ENCODE results near the gene CCL16. TPM values are rescaled to one million over a fixed set of nuclear protein-coding genes. Genes with fewer than 3 reads are reported as not detected.

The CCL16 gene
- total and polyA plus RNA-seq, 3 donors from 2014 or later = 0.24 TPM; not detected in 2

GRCh38 chr17:35934760-35935159, 46.5 kb downstream of the CCL16 start:
- H3K27ac ChIP-seq = no peak overlapping the region
- no peaks in the 10 kb centered on the region for H3K36me3 ChIP-seq (ENCODE audit: low read depth, missing control alignments)
- 81 to 84% methylated on average over 10 of the region's 10 CpGs for WGBS, 2 donors
- intact Hi-C loops (cut with DNase I; ENCODE audit: low total_unique reads) = no loop called here
- no peaks in the 10 kb centered on the region for H3K27me3 ChIP-seq
- DNase-seq = no peak
- TF ChIP-seq POLR2A (IDR thresholded peaks at IDR 0.05) (no peak), CTCF (IDR thresholded peaks at IDR 0.05) (no peak)
- no peaks in the 10 kb centered on the region for H3K9me3 ChIP-seq
- H3K4me3 ChIP-seq = no peak overlapping the region
- H3K4me1 ChIP-seq = peaks cover 23% of the 10 kb centered on the region

- H3K4me1 ChIP-seq = peaks cover 23% of the 10 kb centered on the region
- no peaks in the 10 kb centered on the region for H3K27me3 ChIP-seq
- no peak for DNase-seq
- no peaks in the 10 kb centered on the region for H3K9me3 ChIP-seq
- no peak overlapping the region for H3K27ac ChIP-seq
- H3K36me3 ChIP-seq (ENCODE audit: low read depth, missing control alignments) = no peaks in the 10 kb centered on the region
- TF ChIP-seq CTCF (IDR thresholded peaks at IDR 0.05) (no peak), POLR2A (IDR thresholded peaks at IDR 0.05) (no peak)
- intact Hi-C loops (cut with DNase I; ENCODE audit: low total_unique reads) = no loop called here
- H3K4me3 ChIP-seq = no peak overlapping the region
These were observed 48.7 kb downstream of the CCL16 start for GRCh38 chr17:35932586-35932985.

GRCh38 chr17:35931794-35932425, 49.4 kb downstream of the CCL16 start:
- Histone ChIP-seq H3K9me3 (no peaks in the 10 kb centered on the region), H3K4me1 (peaks cover 23% of the 10 kb centered on the region), H3K27me3 (no peaks in the 10 kb centered on the region), H3K4me3 (no peak overlapping the region), H3K27ac (peak overlapping the region in 1 of 2 donors; percentile 50), H3K36me3 (ENCODE audit: low read depth, missing control alignments) (no peaks in the 10 kb centered on the region)
- TF ChIP-seq CTCF (IDR thresholded peaks at IDR 0.05) = no peak
- TF ChIP-seq POLR2A (IDR thresholded peaks at IDR 0.05) = no peak
- intact Hi-C loops (cut with DNase I; ENCODE audit: low total_unique reads) = no loop called here
- WGBS, 2 donors = 38 to 51% methylated on average over 5 to 6 of the region's 6 CpGs
- DNase-seq = peak; percentile 54

- Histone ChIP-seq H3K4me3 (peak within 1 kb of the TSS; percentile 43 to 64), H3K36me3 (ENCODE audit: low read depth, missing control alignments) (no peaks in the 10 kb centered on the region), H3K27ac (peak within 1 kb of the TSS in 1 of 2 donors; percentile 50), H3K4me1 (peaks cover 23% of the 10 kb centered on the region), H3K27me3 (no peaks in the 10 kb centered on the region), H3K9me3 (no peaks in the 10 kb centered on the region)
- intact Hi-C loops (cut with DNase I; ENCODE audit: low total_unique reads) = no loop called here
- no peak for TF ChIP-seq CTCF (IDR thresholded peaks at IDR 0.05)
- no peak for TF ChIP-seq POLR2A (IDR thresholded peaks at IDR 0.05)
- DNase-seq = peak; percentile 74
- WGBS, 2 donors = 2 to 3% methylated on average over 15 to 35 of the region's 35 CpGs
These were observed 50.9 kb downstream of the CCL16 start, which contains the start of gene RDM1 for GRCh38 chr17:35930211-35931065. RDM1 (minus strand) TSS chr17:35930773; CDS start chr17:35930727, 46 bp downstream.
